Germinal center (tissue), 1 donor: ENCODE results near the gene AKT1S1.
A peak's percentile ranks its signal among the peaks of the same experiment; 100 is the strongest.
"Not testable (repeated sequence)": the region's sequence is repeated elsewhere in the genome, so short reads cannot be mapped to it uniquely, and the experiment has no call there.

ENCODE experiments used
- DNase-seq: peaks from one replicate; pipeline ENCODE4 v3.0.0; 2012; ENCODE audit warnings: mixed read lengths, low spot score

The AKT1S1 gene

GRCh38 chr19:49877020-49877878, at the start of gene AKT1S1, which contains the start of gene TBC1D17:
Gene AKT1S1 (minus strand): TSS chr19:49877355. CDS start chr19:49873295, 4,060 bp downstream.
Gene TBC1D17 (plus strand): TSS chr19:49877702. CDS start chr19:49877724, 22 bp downstream.
- DNase-seq = peak; percentile 97

- DNase-seq = no peak
These were observed 49.4 kb upstream of the AKT1S1 start for GRCh38 chr19:49926515-49926914.

GRCh38 chr19:49925486-49925885, 48.3 kb upstream of the AKT1S1 start:
- DNase-seq = no peak

GRCh38 chr19:49924881-49925210, 47.7 kb upstream of the AKT1S1 start:
- DNase-seq = not testable (repeated sequence)

GRCh38 chr19:49924004-49924880, 47.1 kb upstream of the AKT1S1 start:
- no peak for DNase-seq

- DNase-seq = no peak
These were observed 46.2 kb upstream of the AKT1S1 start for GRCh38 chr19:49923055-49924003.

GRCh38 chr19:49921871-49922795, 45.0 kb upstream of the AKT1S1 start:
- DNase-seq = no peak

- no peak for DNase-seq
These were observed 43.6 kb upstream of the AKT1S1 start for GRCh38 chr19:49920624-49921363.

- DNase-seq = no peak
These were observed 40.9 kb upstream of the AKT1S1 start for GRCh38 chr19:49918089-49918488.

GRCh38 chr19:49916839-49917733, 39.9 kb upstream of the AKT1S1 start:
- DNase-seq = no peak

GRCh38 chr19:49915271-49915670, 38.1 kb upstream of the AKT1S1 start:
- DNase-seq = no peak

GRCh38 chr19:49913720-49914119, 36.6 kb upstream of the AKT1S1 start:
- no peak for DNase-seq

- DNase-seq = no peak
These were observed 36.0 kb upstream of the AKT1S1 start for GRCh38 chr19:49912965-49913685.

- DNase-seq = no peak
These were observed 34.4 kb upstream of the AKT1S1 start for GRCh38 chr19:49911381-49912145.

GRCh38 chr19:49910179-49910578, 33.0 kb upstream of the AKT1S1 start:
- DNase-seq = no peak

- DNase-seq = no peak
These were observed 31.6 kb upstream of the AKT1S1 start for GRCh38 chr19:49908480-49909420.
